ENCODE data around the gene LGALS7B.
"Not testable (repeated sequence)": the region's sequence is repeated elsewhere in the genome, so short reads cannot be mapped to it uniquely, and the experiment has no call there.

LGALS7B gene

DNA sequence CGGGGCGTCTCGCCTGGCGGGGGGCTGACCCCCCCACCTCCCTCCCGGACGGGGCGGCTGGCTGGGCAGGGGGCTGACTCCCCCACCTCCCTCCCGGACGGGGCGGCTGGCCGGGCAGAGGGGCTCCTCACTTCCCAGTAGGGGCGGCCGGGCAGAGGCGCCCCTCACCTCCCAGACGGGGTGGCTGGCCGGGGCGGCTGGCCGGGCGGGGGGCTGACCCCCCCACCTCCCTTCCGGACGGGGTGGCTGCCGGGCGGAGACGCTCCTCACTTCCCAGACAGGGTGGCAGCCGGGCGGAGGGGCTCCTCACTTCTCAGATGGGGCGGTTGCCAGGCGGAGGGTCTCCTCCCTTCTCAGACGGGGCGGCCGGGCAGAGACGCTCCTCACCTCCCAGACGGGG is 8.8 kb downstream of the LGALS7B start:
- DNase-seq: not testable (repeated sequence)

GRCh38 chr19:38799104-38799503 is 10.1 kb downstream of the LGALS7B start:
- no peak for DNase-seq

DNA sequence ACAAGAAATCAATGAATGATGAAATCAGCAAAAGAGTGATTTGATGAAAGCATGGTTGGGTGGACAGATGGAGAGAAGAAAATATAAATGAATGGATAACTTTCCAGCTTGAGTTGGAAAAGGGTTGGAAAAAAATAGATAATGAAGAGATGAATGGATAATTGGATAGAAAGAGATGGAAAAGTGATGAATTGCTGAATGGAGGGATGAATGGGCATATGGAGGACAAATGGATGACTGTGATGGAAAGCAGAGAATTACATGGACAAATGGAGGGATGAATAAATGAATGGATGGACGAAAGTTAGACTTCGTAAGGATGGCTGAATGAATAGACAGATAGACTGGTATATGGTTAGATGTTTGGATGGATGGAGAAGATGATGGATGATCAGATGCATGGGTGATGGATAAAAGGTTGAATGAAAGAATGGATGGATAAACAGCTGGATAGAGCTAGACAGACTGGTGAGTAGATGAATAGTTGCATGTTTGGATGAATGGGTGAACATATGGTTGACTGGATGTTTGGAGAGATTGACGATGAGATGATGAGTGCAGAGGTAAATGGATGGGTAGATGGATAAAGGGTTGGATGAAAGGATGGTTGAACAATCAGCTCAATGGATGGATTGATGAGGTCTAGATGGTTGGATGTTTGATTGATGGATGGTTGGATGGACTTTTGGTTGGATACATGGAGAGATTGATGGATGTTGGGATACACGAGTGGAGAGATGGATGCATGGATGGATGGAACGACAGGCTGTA is 11.8 kb downstream of the LGALS7B start:
- no peak for DNase-seq

GRCh38 chr19:38801359-38802095 is 12.5 kb downstream of the LGALS7B start:
- no peak for DNase-seq

DNA sequence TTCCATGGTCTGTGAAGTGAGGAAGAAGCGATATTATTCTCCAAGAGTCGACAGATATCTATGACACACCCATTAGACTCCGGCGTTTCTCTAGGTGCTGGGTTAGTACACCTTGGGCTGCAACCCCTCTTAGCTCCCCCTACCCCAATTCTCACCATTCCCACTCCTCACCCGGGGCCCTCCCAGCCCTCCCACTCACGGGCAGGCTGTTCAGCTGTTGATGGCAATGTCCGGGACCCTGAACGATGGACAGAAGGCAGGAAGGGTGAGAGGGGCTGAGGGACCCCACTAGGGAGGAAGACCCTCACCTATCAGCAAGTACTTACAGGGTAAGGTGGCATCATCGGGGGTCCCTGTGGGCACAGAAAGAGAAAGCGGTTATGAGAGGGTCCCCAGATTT is 14.5 kb downstream of the LGALS7B start:
- DNase-seq: no peak

GRCh38 chr19:38805180-38805579 is 16.2 kb downstream of the LGALS7B start:
- DNase-seq: no peak

- DNase-seq: no peak
Observed at GRCh38 chr19:38806371-38806770, 17.4 kb downstream of the LGALS7B start.

DNA sequence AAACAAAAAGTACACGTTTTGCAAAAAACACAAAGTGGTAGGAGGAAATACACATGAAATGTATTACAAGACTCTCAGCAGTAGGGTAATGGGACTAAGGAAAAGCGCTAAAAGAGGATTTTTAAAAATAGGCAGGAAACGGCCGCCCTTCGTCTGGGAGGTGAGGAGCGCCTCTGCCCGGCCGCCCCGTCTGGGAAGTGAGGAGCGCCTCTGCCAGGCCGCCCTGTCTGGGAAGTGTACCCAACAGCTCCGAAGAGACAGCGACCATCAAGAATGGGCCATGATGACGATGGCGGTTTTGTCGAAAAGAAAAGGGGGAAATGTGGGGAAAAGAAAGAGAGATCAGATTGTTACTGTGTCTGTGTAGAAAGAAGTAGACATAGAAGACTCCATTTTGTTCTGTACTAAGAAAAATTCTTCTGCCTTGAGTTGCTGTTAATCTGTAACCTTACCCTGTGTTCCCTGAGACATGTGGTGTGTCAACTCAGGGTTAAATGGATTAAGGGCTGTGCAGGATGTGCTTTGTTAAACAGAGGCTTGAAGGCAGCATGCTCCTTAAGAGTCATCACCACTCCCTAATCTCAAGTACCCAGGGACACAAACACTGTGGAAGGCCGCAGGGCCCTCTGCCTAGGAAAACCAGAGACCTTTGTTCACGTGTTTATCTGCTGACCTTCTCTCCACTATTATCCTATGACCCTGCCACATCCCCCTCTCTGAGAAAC is 18.5 kb downstream of the LGALS7B start:
- not testable (repeated sequence) for DNase-seq

DNA sequence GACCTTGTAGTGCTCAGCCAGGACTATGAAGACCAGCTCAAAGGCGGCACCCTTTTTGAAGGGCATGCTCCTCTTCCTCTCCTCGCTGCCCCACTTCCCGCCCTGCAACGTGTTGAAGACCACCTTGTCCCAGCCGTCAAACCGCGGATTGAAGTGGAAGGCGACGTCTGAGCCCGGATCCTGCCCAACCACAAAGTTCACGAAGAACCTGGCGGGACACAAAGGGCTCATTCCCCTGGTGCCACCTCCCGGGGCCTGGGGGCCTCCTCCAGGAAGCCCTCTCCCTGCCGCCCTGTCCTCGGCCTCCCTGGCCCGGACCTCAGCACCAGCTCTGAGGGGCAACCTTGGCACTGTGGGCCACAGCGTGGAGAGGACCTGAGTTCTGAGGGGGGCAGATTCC is 19.7 kb downstream of the LGALS7B start:
- no peak for DNase-seq

- DNase-seq: no peak
Observed at GRCh38 chr19:38809592-38810252, 20.7 kb downstream of the LGALS7B start.

DNA sequence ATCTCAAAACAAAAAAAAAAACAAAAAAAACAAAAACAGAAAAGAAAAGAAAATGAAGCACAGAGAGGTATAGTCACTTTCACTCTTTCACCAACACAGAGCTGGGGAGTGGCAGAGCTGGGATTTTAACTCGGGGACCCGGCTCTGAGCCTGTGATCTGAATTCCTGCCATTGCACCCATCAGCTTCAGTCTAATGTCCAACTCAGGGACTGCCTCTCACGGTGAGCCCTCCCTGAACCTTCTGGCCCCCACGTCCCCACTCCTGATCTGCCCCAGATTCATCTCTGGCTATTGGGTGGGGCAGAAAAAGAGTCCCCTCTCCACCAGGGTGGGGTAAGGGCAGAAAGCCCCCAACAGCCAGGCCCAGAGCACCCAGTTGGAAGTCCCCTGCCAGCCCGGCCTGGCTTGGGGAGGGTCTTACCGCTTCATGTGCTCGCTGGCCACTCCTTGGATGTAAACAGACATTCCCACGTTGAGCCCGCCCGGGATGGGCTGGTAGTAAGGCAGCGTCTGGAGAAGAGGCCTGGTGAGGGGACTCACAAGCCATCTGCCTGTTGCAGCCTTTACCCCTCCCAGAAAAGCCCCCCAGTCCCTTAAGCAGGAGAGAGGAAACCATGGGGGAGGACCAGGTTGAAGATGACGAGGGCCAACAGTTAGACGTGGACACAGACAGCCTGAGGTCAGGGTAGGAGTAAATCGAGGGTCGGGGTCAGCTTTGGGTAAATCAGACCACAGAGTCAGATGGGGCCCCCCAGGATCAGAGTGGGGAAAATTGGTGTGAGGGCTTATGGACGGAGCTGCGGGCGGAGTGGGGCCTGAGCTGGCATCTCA is 23.2 kb downstream of the LGALS7B start:
- no peak for DNase-seq

DNA sequence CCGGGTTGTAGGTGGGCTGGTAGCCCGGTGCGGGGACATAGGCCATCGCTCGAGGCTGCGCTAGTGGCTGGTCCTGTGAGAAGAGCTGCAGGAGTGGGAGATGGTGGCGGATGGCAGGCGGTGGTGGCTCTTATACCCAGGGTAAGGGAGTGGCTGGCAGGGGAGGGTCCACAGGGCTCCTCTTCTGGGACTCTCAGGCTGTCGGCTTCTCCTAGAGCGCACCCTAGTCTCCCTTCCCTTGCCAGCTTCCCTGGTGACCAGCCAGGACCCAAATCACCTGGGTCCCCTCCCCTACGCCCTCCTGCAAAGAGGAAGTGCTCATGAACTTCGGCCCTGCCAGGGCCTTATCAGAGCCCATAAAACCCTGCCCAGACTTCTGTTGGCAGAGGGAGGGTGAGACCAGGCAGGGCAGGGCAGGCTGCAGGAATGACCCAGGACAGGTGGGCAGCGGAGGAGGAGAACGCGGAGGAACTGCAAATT is 23.9 kb downstream of the LGALS7B start, which contains the start of gene LGALS4:
LGALS4 (minus strand) TSS at position 105 of the 480 bp plus-strand sequence; CDS start at position 46, 59 bp downstream.
- DNase-seq: no peak

GRCh38 chr19:38813323-38813722 is 24.3 kb downstream of the LGALS7B start:
- DNase-seq: no peak

- not testable (repeated sequence) for DNase-seq
Observed at GRCh38 chr19:38813932-38814331, 24.9 kb downstream of the LGALS7B start.

- no peak for DNase-seq
Observed at GRCh38 chr19:38815059-38816001, 26.3 kb downstream of the LGALS7B start.

DNA sequence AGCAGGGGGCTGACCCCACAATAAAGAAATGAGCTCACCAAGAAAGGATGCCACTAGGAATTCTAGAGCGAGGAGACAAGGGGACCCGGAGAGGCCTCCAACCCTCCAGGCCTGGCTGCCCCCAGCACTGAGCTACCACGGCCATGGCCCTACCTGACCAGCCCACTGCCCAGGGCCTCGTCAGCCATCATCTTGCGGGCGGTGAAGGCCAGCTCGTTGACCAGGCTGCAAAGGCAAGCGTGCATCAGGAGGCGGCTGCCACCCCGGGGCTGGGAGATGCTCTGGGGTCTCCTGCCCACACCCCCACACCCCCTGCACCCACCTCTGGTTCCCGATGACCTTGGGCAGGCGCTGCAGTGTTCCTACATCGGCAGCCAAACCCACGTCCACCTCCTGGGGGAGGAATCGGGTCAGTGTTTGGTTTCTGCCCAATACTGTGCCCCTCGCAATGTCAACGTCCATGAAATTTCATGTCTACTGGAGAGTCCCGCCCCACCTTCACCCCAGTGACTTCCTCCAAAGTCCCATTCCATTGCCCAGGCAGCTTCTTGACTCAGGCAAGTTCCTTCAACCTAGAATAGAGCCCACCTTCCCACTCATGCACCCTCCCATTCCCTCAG is 27.2 kb downstream of the LGALS7B start:
- no peak for DNase-seq

DNA sequence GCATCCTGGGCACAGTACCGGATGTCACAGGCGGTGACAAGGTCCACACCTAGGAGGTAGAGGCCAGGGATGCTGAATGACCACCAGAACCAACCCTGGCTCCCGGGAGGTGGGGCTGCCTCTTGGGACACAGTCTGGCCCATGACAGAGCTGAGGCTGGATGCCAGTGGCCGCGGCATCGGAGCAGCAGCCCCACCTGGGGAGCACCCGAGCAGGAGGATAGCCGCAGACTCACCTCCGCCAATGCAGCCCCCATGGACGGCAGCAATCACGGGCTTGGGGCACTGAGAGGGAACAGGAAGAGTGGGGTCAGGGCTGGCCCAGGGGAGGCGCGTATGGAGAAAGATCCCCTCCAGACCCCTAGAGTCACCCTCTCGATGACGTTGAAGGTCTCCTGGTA is 28.1 kb downstream of the LGALS7B start:
- DNase-seq: no peak

- DNase-seq: no peak
Observed at GRCh38 chr19:38819231-38819920, 30.4 kb downstream of the LGALS7B start.

GRCh38 chr19:38821230-38821825 is 32.3 kb downstream of the LGALS7B start:
- DNase-seq: not testable (repeated sequence)
